ENCODE data around the gene CCDC18. TPM values are rescaled to one million over a fixed set of nuclear protein-coding genes. Genes with fewer than 3 reads are reported as not detected.
"Not testable (repeated sequence)": the region's sequence is repeated elsewhere in the genome, so short reads cannot be mapped to it uniquely, and the experiment has no call there.

CCDC18 gene
- total and polyA plus RNA-seq, 8 donors: 0.95 to 1.7 (median 1.2) TPM

DNA sequence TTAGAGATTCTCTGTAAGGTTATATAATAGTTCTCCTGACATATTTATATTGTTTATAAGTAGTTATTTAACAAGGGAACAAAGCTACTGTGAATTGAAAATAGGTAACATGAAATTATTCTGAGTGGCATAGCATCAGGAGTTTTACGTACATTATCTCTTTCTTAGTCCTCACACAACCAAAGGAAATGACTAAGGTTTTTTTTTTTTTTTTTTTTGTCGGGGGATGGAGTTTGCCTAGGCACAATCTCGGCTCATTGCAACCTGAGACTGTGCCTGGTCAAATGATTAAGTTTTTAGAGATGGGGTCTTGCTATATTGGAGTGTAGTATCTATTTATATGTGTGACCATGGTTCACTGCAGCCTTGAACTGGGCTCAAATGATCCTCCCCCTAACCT is 25.2 kb upstream of the CCDC18 start:
- DNase-seq: no peak
- Histone ChIP-seq H3K4me3 (no peak overlapping the region), H3K27me3 (no peaks in the 10 kb centered on the region), H3K36me3 (peaks cover 0 to 13% (median 4%) of the 10 kb centered on the region in 3 donors), H3K9me3 (no peaks in the 10 kb centered on the region), H3K27ac (no peak overlapping the region), H3K4me1 (no peaks in the 10 kb centered on the region)
- TF ChIP-seq, protein P1, sequence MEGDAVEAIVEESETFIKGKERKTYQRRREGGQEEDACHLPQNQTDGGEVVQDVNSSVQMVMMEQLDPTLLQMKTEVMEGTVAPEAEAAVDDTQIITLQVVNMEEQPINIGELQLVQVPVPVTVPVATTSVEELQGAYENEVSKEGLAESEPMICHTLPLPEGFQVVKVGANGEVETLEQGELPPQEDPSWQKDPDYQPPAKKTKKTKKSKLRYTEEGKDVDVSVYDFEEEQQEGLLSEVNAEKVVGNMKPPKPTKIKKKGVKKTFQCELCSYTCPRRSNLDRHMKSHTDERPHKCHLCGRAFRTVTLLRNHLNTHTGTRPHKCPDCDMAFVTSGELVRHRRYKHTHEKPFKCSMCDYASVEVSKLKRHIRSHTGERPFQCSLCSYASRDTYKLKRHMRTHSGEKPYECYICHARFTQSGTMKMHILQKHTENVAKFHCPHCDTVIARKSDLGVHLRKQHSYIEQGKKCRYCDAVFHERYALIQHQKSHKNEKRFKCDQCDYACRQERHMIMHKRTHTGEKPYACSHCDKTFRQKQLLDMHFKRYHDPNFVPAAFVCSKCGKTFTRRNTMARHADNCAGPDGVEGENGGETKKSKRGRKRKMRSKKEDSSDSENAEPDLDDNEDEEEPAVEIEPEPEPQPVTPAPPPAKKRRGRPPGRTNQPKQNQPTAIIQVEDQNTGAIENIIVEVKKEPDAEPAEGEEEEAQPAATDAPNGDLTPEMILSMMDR (IDR thresholded peaks at IDR 0.05): no peak
- ATAC-seq: no peak
- 85 to 88% methylated on average over 3 of the region's 3 CpGs for WGBS, 2 donors
- intact Hi-C loops (cut with DNase I): no loop called here
- no peak for FAIRE-seq

DNA sequence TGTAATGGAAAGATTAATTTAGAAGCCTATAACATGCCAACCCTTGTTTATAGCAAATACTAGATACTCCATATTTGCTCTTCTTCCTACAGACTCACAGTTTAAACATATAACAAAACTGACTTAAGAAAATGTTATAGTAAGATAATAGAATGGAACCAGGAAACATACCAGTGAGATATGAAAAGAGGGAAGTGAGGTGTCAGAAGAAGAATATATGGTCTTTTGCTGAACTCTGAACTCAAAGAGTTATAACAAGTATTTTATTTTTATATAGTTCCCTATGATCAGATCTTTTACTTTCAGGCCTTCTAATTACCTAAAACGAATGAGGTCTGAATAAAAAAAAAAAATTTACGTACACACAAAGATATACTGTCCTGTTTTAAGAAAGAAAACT is 21.2 kb upstream of the CCDC18 start:
- Histone ChIP-seq H3K9me3 (no peaks in the 10 kb centered on the region), H3K4me3 (no peak overlapping the region), H3K27ac (no peak overlapping the region), H3K27me3 (no peaks in the 10 kb centered on the region), H3K4me1 (no peaks in the 10 kb centered on the region), H3K36me3 (peaks cover 0 to 13% (median 4%) of the 10 kb centered on the region in 3 donors)
- DNase-seq (no peak), ATAC-seq (no peak), FAIRE-seq (peak; percentile 90)
- TF ChIP-seq, protein P1 (IDR thresholded peaks at IDR 0.05): no peak
- WGBS, 2 donors: 86 to 88% methylated on average over 2 of the region's 2 CpGs
- intact Hi-C loops (cut with DNase I): no loop called here

DNA sequence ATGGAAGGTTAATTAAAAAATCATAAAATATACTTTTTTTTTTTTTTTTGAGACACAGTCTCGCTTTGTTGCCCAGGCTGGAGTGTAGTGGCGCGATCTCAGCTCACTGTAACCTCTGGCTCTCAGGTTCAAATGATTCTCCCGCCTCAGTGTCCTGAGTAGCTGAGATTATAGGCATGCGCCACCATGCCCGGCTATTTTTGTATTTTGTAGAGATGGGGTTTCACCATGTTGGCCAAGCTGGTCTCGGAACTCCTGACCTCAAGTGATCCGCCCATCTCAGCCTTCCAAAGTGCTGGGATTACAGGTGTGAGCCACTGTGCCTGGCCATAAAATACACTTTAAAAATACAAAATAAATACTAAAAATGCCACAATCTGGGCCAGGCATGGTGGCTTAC is 17.2 kb upstream of the CCDC18 start:
- H3K36me3 ChIP-seq: peaks cover 0 to 10% (median 4%) of the 10 kb centered on the region in 3 donors
- 97 to 99% methylated on average over 8 of the region's 8 CpGs for WGBS, 2 donors
- H3K4me3 ChIP-seq; FAIRE-seq; ATAC-seq; intact Hi-C loops (cut with DNase I); H3K27me3 ChIP-seq; H3K9me3 ChIP-seq; H3K4me1 ChIP-seq; H3K27ac ChIP-seq; DNase-seq: not testable (repeated sequence)

DNA sequence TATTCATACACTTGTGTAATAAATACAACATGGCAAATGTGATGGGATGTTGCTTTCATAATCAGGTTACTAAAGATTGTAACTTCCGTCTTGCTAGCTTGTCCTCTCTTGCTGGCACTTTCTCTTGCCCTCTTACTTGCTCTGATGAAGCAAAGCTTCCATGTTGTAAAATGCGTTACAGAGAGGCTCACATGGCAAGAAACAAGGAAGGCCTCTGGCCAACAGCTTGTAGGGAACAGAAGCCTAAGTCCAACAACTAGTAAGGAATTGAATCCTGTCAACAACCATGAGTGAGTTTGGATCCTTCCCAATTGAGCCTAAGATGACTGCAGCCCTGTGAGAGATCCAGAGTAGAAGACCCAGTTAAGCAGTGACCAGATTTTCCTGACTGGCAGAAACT is 15.7 kb upstream of the CCDC18 start:
- Histone ChIP-seq H3K9me3 (no peaks in the 10 kb centered on the region), H3K4me1 (no peaks in the 10 kb centered on the region), H3K27me3 (no peaks in the 10 kb centered on the region), H3K36me3 (no peaks in the 10 kb centered on the region), H3K4me3 (no peak overlapping the region), H3K27ac (no peak overlapping the region)
- DNase-seq (no peak), ATAC-seq (no peak), FAIRE-seq (no peak)
- intact Hi-C loops (cut with DNase I): no loop called here
- TF ChIP-seq, protein P1 (IDR thresholded peaks at IDR 0.05): no peak
- WGBS, 2 donors: 92 to 95% methylated on average over 2 of the region's 2 CpGs

DNA sequence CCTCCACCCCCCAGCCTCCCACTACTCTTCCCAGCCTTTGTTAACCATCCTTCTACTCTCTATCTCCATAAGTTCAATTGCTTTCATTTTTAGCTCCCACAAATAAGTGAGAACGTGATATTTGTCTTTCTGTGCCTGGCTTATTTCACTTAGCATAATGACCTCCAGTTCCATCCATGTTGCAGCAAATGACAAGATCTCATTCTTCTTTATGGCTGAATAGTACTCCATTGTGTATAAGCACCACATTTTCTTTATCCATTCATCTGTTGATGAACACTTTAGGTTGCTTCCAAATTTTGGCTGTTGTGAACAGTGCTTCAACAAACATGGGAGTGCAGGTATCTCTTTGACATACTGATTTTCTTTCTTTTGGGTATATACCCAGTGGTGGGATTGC is 14.6 kb upstream of the CCDC18 start:
- H3K9me3 ChIP-seq; H3K36me3 ChIP-seq; FAIRE-seq; H3K4me3 ChIP-seq; H3K27me3 ChIP-seq; DNase-seq; H3K4me1 ChIP-seq; H3K27ac ChIP-seq; intact Hi-C loops (cut with DNase I); ATAC-seq: not testable (repeated sequence)
- 92 to 94% methylated on average over 1 of the region's 1 CpG for WGBS, 2 donors

DNA sequence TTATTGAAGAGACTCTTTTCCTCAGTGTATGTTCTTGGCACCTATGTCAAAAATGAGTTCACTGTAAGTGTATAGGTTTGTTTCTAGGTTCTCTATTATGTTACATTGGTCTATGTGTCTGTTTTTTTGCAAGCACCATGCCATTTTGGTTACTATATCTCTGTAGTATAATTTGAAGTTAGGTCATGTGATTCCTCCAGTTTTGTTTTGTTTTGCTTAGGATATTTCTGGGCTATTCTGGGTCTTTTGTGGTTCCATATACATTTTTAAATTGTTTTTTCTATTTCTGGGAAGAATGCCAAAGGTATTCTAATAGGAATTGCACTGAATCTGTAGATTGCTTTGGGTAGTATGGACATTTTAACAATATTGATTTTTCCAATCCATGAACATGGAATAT is 13.5 kb upstream of the CCDC18 start:
- TF ChIP-seq, protein P1 (IDR thresholded peaks at IDR 0.05): no peak
- no peak for ATAC-seq
- H3K9me3 ChIP-seq: no peaks in the 10 kb centered on the region
- no peak overlapping the region for H3K4me3 ChIP-seq
- no peak overlapping the region for H3K27ac ChIP-seq
- H3K36me3 ChIP-seq: no peaks in the 10 kb centered on the region
- DNase-seq: no peak
- H3K4me1 ChIP-seq: peaks cover 0 to 6% (median 4%) of the 10 kb centered on the region in 3 donors
- no peak for FAIRE-seq
- intact Hi-C loops (cut with DNase I): no loop called here
- no peaks in the 10 kb centered on the region for H3K27me3 ChIP-seq

DNA sequence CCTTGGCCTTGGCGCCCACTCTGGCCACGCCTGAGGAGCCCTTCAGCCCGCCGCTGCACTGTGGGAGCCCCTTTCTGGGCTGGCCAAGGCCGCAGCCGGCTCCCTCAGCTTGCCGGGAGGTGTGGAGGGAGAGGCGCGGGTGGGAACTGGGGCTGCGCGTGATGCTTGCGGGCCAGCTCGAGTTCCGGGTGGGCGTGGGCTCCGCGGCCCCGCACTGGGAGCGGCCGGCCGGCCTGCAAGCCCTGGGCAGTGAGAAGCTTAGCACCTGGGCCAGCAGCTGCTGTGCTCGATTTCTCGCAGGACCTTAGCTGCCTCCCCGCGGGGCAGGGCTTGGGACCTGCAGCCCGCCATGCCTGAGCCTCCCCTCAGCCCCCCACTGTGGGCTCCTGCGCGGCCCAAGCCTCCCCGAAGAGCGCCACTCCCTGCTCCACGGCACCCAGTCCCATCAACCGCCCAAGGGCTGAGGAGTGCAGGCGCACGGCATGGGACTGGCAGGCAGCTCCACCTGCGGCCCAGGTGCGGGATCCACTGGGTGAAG is 10.3 kb upstream of the CCDC18 start:
- H3K27me3 ChIP-seq; H3K4me1 ChIP-seq; H3K9me3 ChIP-seq; intact Hi-C loops (cut with DNase I); H3K36me3 ChIP-seq; H3K4me3 ChIP-seq; ATAC-seq; H3K27ac ChIP-seq; FAIRE-seq: not testable (repeated sequence)
- DNase-seq: peak in 2 of 6 donors; percentile 16 to 57
- 94 to 96% methylated on average over 31 to 36 of the region's 36 CpGs for WGBS, 2 donors
